Measurements from ENCODE around the gene AP2A2.
A peak's percentile ranks its signal among the peaks of the same experiment; 100 is the strongest.
"Not testable (repeated sequence)": the region's sequence is repeated elsewhere in the genome, so short reads cannot be mapped to it uniquely, and the experiment has no call there.

The AP2A2 gene

DNA sequence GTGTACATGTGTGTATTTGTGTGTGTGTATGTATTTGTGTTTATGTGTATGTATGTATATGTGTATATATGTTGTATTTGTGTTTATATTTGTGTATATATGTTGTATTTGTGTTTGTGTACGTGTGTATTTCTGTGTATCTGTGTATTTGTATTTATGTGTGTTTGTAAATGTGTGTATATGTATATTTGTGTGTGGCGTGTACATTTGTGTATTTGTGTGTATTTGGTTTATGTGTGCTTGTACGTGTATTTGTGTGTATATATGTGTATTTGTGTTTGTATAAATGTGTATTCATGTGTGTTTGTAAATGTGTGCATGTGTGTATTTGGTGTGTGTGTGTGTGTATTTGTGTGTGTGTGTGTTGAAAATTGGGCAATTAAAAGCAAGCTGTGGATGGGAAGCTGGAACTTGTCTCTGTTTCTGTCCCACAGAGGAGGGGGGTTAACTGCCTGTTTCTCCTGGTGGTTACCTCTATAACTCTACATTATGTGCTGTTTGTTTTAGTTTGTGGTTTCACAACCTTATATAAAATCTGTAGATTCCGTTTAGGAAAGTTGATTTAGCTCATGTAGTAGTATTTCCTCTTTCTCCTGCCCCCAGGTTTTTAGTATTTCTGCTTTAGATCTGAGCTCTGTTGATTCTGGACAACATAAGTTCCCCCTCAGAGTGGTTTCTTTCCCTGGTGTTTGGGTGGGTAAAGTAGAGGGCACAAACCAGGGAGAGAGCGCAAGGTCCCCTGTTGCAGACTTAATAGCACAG lies 28.9 kb downstream of the AP2A2 start:
- no peak for DNase-seq (ENCODE audit: low spot score)

- DNase-seq (ENCODE audit: low spot score) = no peak
These were observed 29.7 kb downstream of the AP2A2 start for GRCh38 chr11:955154-956063.

DNA sequence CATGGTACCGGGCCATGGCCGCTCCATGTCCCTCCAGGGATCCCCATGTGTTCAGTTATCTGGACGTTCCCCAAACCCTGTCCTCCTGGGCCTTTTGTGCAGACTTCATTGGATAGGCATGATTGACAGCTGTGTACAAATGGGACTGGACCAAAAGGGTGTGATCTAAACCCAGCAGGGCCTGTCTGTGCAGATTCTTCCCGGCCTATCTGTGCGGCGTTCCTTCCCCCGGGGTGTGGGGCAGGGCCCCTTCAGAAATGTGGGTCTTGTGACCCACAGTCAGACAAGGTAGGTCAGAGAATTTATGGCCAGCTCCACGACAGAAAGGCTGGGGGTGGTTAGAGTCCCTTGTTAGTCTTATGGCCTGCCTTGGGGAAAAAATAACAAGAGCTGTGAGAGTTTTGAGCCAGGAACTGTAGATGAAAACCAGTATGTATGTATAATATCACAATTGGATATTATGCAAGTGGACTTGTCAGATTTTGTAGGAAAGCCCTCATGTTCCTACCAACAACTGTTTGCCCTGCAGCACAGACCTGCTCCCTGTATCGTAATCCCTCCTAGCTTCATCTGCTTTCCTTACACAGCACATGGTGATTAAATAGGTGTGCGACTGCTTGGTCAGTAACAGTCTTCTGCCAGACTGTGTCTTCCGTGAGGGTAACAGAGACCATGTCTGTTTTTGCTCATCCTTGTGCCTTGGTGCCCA lies 31.7 kb downstream of the AP2A2 start:
- no peak for DNase-seq (ENCODE audit: low spot score)

- DNase-seq (ENCODE audit: low spot score) = no peak
These were observed 32.4 kb downstream of the AP2A2 start for GRCh38 chr11:958101-958500.

DNA sequence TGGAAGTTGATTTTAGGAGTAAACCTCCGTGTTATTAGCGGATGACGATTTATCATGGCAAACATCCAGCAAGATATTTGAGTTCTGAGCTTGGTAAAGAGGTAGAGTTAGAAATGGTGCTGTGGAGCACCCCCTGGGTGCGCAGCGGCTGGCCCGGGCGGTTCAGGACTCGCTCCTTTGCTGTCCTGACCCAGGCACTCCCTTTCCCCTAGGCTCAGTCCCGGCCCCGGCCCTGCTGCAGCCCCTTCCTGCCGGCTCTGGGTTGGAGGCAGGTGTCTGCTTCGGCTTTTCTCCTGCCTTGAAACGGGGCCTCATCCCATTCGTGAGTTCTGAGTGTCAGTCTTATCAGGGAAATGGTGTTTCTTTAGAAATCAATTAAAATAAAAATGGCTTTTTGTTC lies 33.4 kb downstream of the AP2A2 start:
- no peak for DNase-seq (ENCODE audit: low spot score)

- DNase-seq (ENCODE audit: low spot score) = no peak
These were observed 33.9 kb downstream of the AP2A2 start for GRCh38 chr11:959608-960007.

DNA sequence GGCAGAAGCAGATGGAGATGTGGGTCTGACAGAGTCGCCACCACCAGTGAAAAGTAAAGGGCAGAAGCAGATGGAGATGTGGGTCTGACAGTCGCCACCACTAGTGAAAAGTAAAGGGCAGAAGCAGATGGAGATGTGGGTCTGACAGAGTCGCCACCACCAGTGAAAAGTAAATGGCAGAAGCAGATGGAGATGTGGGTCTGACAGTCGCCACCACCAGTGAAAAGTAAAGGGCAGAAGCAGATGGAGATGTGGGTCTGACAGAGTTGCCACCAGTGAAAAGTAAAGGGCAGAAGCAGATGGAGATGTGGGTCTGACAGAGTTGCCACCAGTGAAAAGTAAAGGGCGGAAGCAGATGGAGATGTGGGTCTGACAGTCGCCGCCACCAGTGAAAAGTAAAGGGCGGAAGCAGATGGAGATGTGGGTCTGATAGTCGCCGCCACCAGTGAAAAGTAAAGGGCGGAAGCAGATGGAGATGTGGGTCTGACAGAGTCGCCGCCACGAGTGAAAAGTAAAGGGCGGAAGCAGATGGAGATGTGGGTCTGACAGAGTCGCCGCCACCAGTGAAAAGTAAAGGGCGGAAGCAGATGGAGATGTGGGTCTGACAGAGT lies 35.7 kb downstream of the AP2A2 start:
- DNase-seq (ENCODE audit: low spot score) = not testable (repeated sequence)

DNA sequence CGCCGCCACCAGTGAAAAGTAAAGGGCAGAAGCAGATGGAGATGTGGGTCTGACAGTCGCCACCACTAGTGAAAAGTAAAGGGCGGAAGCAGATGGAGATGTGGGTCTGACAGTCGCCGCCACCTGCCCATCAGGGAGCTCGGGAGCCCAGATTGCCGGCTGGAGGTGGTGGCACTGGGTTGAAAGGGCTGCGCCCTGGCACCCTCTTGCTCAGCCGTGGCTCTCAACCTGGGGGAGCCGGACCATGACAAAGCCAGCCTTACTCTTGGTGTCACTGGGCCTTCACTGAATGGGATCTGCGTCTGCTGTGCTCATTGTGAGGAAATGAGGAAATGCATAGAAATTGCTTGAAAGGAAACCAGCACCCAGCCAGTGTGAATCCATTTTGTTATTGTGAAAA lies 36.3 kb downstream of the AP2A2 start:
- DNase-seq (ENCODE audit: low spot score) = no peak

DNA sequence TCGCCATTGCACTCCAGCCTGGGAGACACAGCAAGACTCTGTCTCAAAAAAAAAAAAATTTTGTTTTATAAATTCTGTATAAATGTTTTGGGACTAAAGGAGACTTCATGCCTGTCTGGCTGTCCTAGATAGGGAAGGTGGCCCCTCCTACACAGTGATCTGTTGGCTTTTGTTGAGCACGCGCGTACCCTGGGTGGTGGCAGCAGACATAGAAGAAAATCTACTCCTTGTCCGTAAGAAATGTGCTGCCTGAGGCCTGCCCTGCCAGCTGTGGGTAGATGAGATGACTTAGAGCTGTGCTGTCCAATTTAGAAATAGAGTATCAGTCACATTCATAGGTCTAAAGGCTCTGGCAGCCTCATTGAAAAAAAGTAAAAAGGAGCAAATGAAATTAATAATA lies 37.0 kb downstream of the AP2A2 start:
- DNase-seq (ENCODE audit: low spot score) = no peak

GRCh38 chr11:963852-964251 lies 38.2 kb downstream of the AP2A2 start:
- DNase-seq (ENCODE audit: low spot score) = no peak

- DNase-seq (ENCODE audit: low spot score) = no peak
These were observed 39.6 kb downstream of the AP2A2 start for GRCh38 chr11:965206-965775.

- DNase-seq (ENCODE audit: low spot score) = no peak
These were observed 42.5 kb downstream of the AP2A2 start for GRCh38 chr11:967995-968751.

DNA sequence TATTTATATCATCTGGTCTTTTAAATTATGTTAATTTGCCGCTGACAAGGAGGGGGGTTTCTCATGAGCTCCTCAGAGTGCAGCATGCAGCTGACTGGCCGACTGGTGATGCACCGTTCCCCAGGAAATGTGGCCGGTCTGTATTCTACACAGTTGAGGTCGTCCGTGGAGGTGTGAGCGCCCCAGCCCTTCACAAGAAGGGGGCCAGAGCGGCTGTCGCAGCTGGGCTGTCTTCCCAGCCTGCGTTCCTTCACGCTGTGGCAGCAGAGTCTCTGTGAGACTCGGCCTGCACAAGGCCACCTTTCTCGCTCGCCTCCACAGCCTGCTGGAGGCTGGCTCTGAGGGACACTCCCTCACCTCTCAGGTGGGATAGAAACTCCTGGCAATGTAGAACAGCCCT lies 43.2 kb downstream of the AP2A2 start:
- no peak for DNase-seq (ENCODE audit: low spot score)

GRCh38 chr11:969651-970205 lies 44.1 kb downstream of the AP2A2 start:
- no peak for DNase-seq (ENCODE audit: low spot score)

DNA sequence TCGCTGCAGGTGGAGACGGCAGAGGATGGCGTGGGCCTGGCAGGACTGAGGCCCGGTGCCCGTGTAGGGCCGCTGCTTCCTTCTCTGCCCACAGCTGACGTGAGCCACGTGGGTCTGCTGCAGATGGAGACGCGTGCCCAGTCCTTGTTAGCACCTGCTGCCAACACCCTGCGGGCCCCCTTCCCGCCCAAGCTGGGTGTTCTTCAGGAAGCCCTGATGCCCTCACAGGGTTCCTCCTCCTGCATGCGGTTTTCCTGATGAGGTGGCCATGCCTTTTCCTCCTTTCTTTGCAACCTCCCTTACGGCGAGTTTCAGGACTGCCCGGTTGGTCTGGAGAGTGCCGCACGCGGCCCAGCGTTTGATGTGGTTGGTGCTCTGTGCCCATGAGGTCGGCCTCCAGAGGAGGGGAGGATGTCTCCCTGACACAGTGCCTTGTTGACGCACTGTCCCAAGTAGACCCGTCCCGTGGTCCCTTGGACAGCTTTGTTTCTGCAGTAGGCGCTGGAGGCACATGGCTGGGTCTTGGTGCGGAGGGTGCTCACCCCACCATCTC lies 44.7 kb downstream of the AP2A2 start:
- DNase-seq (ENCODE audit: low spot score) = peak; percentile 43

DNA sequence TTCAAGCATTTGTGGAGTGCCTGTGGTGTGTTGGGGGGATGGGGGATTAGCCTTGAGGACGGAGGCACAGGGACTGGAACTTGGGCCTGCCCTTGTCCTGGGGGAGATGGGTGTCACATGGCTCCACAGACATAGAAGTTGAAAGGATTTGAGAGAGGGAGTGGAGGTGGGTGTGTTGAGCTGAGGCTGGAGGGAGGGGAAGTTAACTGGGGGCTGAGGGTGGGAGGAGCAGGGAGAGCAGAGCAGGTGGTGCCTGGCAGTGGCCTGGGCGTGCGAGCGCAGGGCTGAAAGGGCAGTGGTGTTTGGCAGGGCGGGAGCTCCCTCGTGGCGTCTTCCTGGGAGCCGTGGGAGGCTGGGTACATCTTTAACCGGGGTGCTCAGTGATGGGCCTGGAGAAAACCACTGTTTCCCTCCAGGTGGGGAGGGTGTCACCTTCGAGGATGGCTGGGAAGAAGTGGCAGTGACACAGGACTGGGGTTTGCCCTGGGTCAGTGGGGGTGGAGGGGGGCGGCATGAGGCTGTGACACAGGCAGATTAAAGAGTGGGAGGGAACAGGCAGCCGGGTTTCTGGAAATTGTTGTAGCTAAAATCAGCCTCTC lies 45.5 kb downstream of the AP2A2 start:
- no peak for DNase-seq (ENCODE audit: low spot score)

GRCh38 chr11:971731-972365 lies 46.2 kb downstream of the AP2A2 start:
- DNase-seq (ENCODE audit: low spot score) = no peak

DNA sequence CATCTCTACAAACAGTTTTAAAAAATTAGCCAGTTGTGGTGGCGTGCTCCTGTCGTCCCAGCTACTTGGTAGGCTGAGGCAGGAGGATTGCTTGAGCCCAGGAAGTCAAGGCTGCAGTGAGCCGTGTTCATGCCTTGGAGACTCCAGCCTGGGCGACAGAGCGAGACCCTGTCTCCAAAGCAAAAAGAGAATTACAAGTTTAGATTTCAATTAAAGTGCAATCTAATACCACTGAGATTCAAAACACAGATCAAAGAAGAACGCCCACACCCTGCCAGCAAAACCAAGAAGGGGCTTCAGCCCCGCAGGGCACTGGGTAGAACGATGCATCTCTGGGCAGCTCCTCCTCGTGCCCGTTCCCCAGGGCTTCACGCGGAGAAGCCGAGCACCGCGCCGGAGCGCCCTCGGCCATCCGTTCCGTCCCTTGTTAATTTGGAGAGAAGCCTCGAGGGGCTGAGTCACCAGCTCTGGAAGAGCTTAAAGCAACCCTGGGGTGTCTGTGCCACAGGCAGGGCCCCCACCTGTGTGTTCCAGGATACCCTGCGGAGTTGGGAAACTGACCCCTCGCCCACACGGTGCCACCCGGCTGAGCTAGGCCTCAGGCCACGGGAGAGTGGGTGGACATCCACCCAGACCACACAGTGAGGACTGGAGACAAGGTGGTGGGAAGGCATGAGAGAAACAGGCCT lies 47.0 kb downstream of the AP2A2 start:
- no peak for DNase-seq (ENCODE audit: low spot score)

DNA sequence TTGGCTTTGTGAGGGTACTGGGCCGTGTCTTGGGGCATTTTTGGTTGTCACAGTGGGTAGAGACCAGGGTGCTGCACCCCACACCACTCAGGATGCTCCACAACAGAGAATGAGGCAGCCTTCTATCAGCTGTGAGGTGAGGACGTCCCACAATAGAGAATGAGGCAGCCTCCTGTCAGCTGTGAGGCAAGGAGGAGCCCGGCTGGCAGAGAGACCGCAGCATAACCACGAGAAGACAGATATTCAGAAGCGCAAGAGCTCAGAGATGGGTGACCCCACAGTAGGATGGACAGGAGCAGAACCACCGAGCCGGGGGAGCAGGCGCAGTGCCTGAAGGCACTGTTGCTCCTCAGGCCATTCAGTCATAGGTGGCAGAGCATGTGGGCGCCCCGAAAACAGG lies 47.6 kb downstream of the AP2A2 start:
- no peak for DNase-seq (ENCODE audit: low spot score)
